CMK (cell line): ENCODE results near the gene SGMS1.
"Not testable (repeated sequence)": the region's sequence is repeated elsewhere in the genome, so short reads cannot be mapped to it uniquely, and the experiment has no call there.

ENCODE experiments used
- DNase-seq: peaks from one replicate; pipeline ENCODE4 v3.0.0-alpha.2; 2010; ENCODE audit warnings: low read depth

Gene SGMS1

GRCh38 chr10:50469288-50469687, 154.5 kb downstream of the SGMS1 start:
- DNase-seq, result no peak

GRCh38 chr10:50467209-50467608, 156.5 kb downstream of the SGMS1 start:
- no peak for DNase-seq

- DNase-seq, result peak; percentile 7
These were observed 159.7 kb downstream of the SGMS1 start for GRCh38 chr10:50464004-50464409.

GRCh38 chr10:50461834-50462233, 161.9 kb downstream of the SGMS1 start:
- no peak for DNase-seq

- DNase-seq, result no peak
These were observed 162.6 kb downstream of the SGMS1 start for GRCh38 chr10:50461123-50461522.

- DNase-seq, result no peak
These were observed 167.0 kb downstream of the SGMS1 start for GRCh38 chr10:50456719-50457118.

- DNase-seq, result no peak
These were observed 169.8 kb downstream of the SGMS1 start for GRCh38 chr10:50453940-50454339.

- DNase-seq, result no peak
These were observed 171.2 kb downstream of the SGMS1 start for GRCh38 chr10:50452603-50453002.

GRCh38 chr10:50447691-50448090, 176.1 kb downstream of the SGMS1 start:
- no peak for DNase-seq

- not testable (repeated sequence) for DNase-seq
These were observed 178.0 kb downstream of the SGMS1 start for GRCh38 chr10:50445777-50446176.

- DNase-seq, result no peak
These were observed 183.3 kb downstream of the SGMS1 start for GRCh38 chr10:50440489-50440888.

GRCh38 chr10:50439806-50440205, 183.9 kb downstream of the SGMS1 start:
- no peak for DNase-seq

- DNase-seq, result no peak
These were observed 184.6 kb downstream of the SGMS1 start for GRCh38 chr10:50439187-50439586.

- DNase-seq, result no peak
These were observed 185.5 kb downstream of the SGMS1 start for GRCh38 chr10:50438049-50438936.

GRCh38 chr10:50437248-50437647, 186.5 kb downstream of the SGMS1 start:
- DNase-seq, result no peak

- DNase-seq, result no peak
These were observed 187.0 kb downstream of the SGMS1 start for GRCh38 chr10:50436805-50437204.

GRCh38 chr10:50432211-50433009, 191.3 kb downstream of the SGMS1 start:
- DNase-seq, result no peak

GRCh38 chr10:50431791-50432190, 192.0 kb downstream of the SGMS1 start:
- DNase-seq, result no peak

- DNase-seq, result no peak
These were observed 192.6 kb downstream of the SGMS1 start for GRCh38 chr10:50431133-50431532.

GRCh38 chr10:50426485-50426884, 197.3 kb downstream of the SGMS1 start:
- DNase-seq, result no peak

- not testable (repeated sequence) for DNase-seq
These were observed 198.5 kb downstream of the SGMS1 start for GRCh38 chr10:50425215-50425614.

- no peak for DNase-seq
These were observed 200.3 kb downstream of the SGMS1 start for GRCh38 chr10:50423448-50423847.

- no peak for DNase-seq
These were observed 201.5 kb downstream of the SGMS1 start for GRCh38 chr10:50422259-50422658.
